ENCODE data around the gene GALR3. TPM values are rescaled to one million over a fixed set of nuclear protein-coding genes. Genes with fewer than 3 reads are reported as not detected.

GALR3 gene
- total and polyA plus RNA-seq, 9 donors, result not detected

DNA sequence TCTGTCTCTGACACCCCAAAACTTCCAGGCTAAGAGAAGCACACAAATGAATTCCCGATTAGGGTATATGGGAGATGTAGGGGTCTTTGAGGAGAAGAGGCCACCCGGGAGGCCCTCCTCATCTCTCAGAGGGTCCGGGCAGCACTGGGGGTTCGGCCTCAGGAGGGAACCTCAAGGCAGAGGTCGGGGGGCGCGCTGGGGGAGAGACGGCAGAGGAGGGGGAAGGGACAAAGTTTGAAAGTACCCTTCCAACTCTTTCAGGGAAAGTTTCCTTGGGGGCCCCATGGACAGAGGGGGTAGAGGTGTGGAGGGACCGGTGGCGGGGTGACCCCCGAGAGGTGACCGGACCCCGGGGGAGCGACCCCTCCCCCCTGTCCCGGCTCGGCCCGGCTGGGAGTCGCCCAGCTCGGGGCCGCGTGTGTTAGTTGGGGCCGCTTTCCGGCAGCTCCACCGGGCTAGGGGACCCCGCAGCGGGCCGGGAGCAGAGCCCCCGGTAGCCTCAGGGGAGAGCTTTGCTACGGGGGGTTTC, 18.8 kb upstream of the GALR3 start:
- Histone ChIP-seq H3K36me3 (no peaks in the 10 kb centered on the region), H3K4me1 (ENCODE audit: insufficient read depth) (peaks cover 9% of the 10 kb centered on the region), H3K27ac (peak overlapping the region; percentile 40 to 61), H3K4me3 (peak overlapping the region; percentile 71), H3K27me3 (no peaks in the 10 kb centered on the region), H3K9me3 (no peaks in the 10 kb centered on the region)
- no peak for TF ChIP-seq POLR2A (IDR thresholded peaks at IDR 0.05)
- no peak for TF ChIP-seq CTCF (IDR thresholded peaks at IDR 0.05)
- TF ChIP-seq EP300 (IDR thresholded peaks at IDR 0.05), result no peak
- intact Hi-C loops (cut with DNase I), result loop anchor here in 1 of 4 donors (5.0 kb wide), 1 partner anchor 142 kb away; no protein-coding TSS in a partner anchor
- DNase-seq, result peak in 3 of 5 donors; percentile 46 to 64 (median 61)
- WGBS, 3 donors, result 7 to 9% (median 8%) methylated on average over 17 to 29 of the region's 29 CpGs

- TF ChIP-seq CTCF (IDR thresholded peaks at IDR 0.05) (peak in 1 of 3 donors; percentile 9), POLR2A (IDR thresholded peaks at IDR 0.05) (peak; percentile 76), EP300 (IDR thresholded peaks at IDR 0.05) (no peak)
- peak overlapping the region; percentile 40 to 61 for H3K27ac ChIP-seq
- H3K36me3 ChIP-seq, result no peaks in the 10 kb centered on the region
- peaks cover 9% of the 10 kb centered on the region for H3K4me1 ChIP-seq (ENCODE audit: insufficient read depth)
- H3K4me3 ChIP-seq, result peak overlapping the region; percentile 71
- no peaks in the 10 kb centered on the region for H3K27me3 ChIP-seq
- 3 to 5% (median 4%) methylated on average over 58 to 87 of the region's 87 CpGs for WGBS, 3 donors
- peak; percentile 82 to 94 (median 91) for DNase-seq
- intact Hi-C loops (cut with DNase I), result loop anchor here in 1 of 4 donors (5.0 kb wide), 1 partner anchor 143 kb away; no protein-coding TSS in a partner anchor
- no peaks in the 10 kb centered on the region for H3K9me3 ChIP-seq
These were observed 18.0 kb upstream of the GALR3 start for GRCh38 chr22:37804881-37805809.

DNA sequence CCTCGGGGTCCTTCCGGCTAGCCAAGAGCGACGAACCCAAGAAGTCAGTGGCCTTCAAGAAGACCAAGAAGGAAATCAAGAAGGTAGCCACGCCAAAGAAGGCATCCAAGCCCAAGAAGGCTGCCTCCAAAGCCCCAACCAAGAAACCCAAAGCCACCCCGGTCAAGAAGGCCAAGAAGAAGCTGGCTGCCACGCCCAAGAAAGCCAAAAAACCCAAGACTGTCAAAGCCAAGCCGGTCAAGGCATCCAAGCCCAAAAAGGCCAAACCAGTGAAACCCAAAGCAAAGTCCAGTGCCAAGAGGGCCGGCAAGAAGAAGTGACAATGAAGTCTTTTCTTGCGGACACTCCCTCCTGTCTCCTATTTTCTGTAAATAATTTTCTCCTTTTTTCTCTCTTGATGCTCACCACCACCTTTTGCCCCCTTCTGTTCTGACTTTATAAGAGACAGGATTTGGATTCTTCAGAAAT, 17.3 kb upstream of the GALR3 start:
- 42 to 60% (median 55%) methylated on average over 10 of the region's 10 CpGs for WGBS, 3 donors
- no peak for TF ChIP-seq CTCF (IDR thresholded peaks at IDR 0.05)
- TF ChIP-seq EP300 (IDR thresholded peaks at IDR 0.05), result no peak
- TF ChIP-seq POLR2A (IDR thresholded peaks at IDR 0.05), result no peak
- peaks cover 9% of the 10 kb centered on the region for H3K4me1 ChIP-seq (ENCODE audit: insufficient read depth)
- H3K36me3 ChIP-seq, result no peaks in the 10 kb centered on the region
- H3K27me3 ChIP-seq, result no peaks in the 10 kb centered on the region
- DNase-seq, result no peak
- H3K9me3 ChIP-seq, result no peaks in the 10 kb centered on the region
- peak overlapping the region; percentile 71 for H3K4me3 ChIP-seq
- peak overlapping the region; percentile 40 to 61 for H3K27ac ChIP-seq
- intact Hi-C loops (cut with DNase I), result no loop called here

DNA sequence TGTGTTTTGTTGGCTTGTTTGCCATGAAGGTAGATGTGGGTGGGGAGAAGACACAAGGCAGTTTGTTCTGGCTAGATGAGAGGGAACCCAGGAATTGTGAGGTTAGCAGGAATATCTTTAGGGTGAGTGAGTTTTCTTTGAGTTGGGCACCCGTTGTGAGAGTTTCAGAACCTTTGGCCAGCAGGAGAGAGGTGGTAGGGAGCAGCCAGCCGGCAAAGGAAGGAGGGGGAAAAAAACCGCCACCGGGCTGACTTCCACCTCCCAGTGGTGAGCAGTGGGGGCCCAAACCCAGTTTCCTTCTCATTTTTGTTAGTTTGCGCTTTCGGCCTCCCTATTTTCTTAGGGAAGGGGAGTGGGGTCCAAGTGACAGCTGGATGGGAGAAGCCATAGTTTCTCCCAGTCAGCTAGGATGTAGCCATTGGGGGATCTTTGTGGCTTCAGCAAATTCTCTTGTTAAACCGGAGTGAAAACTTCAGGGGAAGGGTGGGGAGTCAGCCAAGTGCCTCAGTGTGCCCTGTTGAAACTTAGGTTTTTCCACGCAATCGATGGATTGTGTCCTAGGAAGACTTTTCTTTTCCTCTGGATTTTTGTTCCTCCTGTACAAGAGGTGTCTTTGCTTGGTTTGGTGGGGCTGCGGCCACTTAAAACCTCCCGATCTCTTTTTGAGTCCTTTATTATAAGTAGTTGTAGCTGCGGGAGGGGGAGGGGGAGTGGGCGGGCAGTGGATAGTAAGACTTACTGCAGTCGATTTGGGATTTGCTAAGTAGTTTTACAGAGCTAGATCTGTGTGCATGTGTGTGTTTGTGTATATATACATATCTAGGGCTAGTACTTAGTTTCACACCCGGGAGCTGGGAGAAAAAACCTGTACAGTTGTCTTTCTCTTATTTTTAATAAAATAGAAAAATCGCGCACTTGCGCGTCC, 16.5 kb upstream of the GALR3 start:
- Histone ChIP-seq H3K27ac (peak overlapping the region in 1 of 2 donors; percentile 4), H3K9me3 (no peaks in the 10 kb centered on the region), H3K4me1 (ENCODE audit: insufficient read depth) (peaks cover 9% of the 10 kb centered on the region), H3K4me3 (peak overlapping the region; percentile 71), H3K27me3 (no peaks in the 10 kb centered on the region), H3K36me3 (no peaks in the 10 kb centered on the region)
- intact Hi-C loops (cut with DNase I), result no loop called here
- DNase-seq, result peak in 4 of 5 donors; percentile 39 to 62 (median 54)
- no peak for TF ChIP-seq EP300 (IDR thresholded peaks at IDR 0.05)
- TF ChIP-seq CTCF (IDR thresholded peaks at IDR 0.05), result no peak
- no peak for TF ChIP-seq POLR2A (IDR thresholded peaks at IDR 0.05)
- 3 to 4% (median 4%) methylated on average over 19 of the region's 19 CpGs for WGBS, 3 donors
